HEK293 (cell line): ENCODE measurements around the gene PSD4.

Source experiments
- CTCF ChIA-PET: fragments of 350-600 bp; formaldehyde crosslinking; extraction: SDS; loops from one replicate; lab custom pipeline; 2021; ENCODE audit warnings: antibody characterized with exemption; lab: Yijun Ruan, JAX
- POLR2A ChIA-PET: fragments of 300-600 bp; formaldehyde crosslinking; extraction: SDS; loops from one replicate; lab custom pipeline; 2020; ENCODE audit warnings: antibody characterized with exemption, inconsistent platforms; lab: Yijun Ruan, JAX
- H3K27ac ChIP-seq: fragments of 200-500 bp; sonication (Bioruptor generic); 2 replicates; pipeline ENCODE4 v1.5.1; 2014; ENCODE audit warnings: low read depth, low read length, control low read depth, inconsistent platforms; ENCODE audit errors: extremely low read depth
- H3K36me3 ChIP-seq, 2 experiments: fragments of 200-500 bp in 1 of 2; sonication (Bioruptor generic) in 1 of 2; 1 replicate in 1 of 2; 2 replicates in 1 of 2; pipeline ENCODE4 v1.5.1; 2014 to 2017; ENCODE audit warnings: inconsistent platforms in 2 of 2, low read length in 2 of 2; ENCODE audit not compliant: control insufficient read depth in 2 of 2, insufficient read depth in 1 of 2
- H3K4me1 ChIP-seq: fragments of 200-500 bp; sonication (Bioruptor generic); 2 replicates; pipeline ENCODE4 v1.5.1; 2014; ENCODE audit warnings: mild to moderate bottlenecking, low read length, inconsistent platforms; ENCODE audit not compliant: control insufficient read depth, insufficient read depth
- H3K4me3 ChIP-seq: 2 replicates; pipeline ENCODE4 v1.5.1; 2011; ENCODE audit warnings: low read depth, mild to moderate bottlenecking, control low read depth, low read length, moderate library complexity
- H3K9me3 ChIP-seq: fragments of 200-500 bp; sonication (Bioruptor generic); 2 replicates; pipeline ENCODE4 v1.5.1; 2014; ENCODE audit warnings: low read depth, low read length, inconsistent platforms; ENCODE audit not compliant: control insufficient read depth, insufficient read depth
- CTCF ChIP-seq: fragments of 450-650 bp; formaldehyde crosslinking; IDR thresholded peaks from 2 replicates; pipeline ENCODE4 v1.5.1; 2016; ENCODE audit warnings: missing biosample characterization, missing genetic modification characterization
- HIC1 ChIP-seq: fragments of 450-650 bp; formaldehyde crosslinking; IDR thresholded peaks from 2 replicates; pipeline ENCODE4 v1.5.1; 2016; ENCODE audit warnings: missing biosample characterization, missing genetic modification characterization
- KLF1 ChIP-seq: fragments of 450-650 bp; formaldehyde crosslinking; IDR thresholded peaks from 2 replicates; pipeline ENCODE4 v1.5.1; 2016; ENCODE audit warnings: missing biosample characterization, missing genetic modification characterization
- KLF10 ChIP-seq: fragments of 450-650 bp; IDR thresholded peaks from 2 replicates; pipeline ENCODE4 v1.5.1; 2018; ENCODE audit warnings: missing biosample characterization, mild to moderate bottlenecking, missing genetic modification characterization
- KLF8 ChIP-seq: fragments of 450-650 bp; formaldehyde crosslinking; IDR thresholded peaks from 2 replicates; pipeline ENCODE4 v1.5.1; 2016; ENCODE audit warnings: missing biosample characterization, missing genetic modification characterization
- PRDM10 ChIP-seq: fragments of 450-650 bp; formaldehyde crosslinking; IDR thresholded peaks from 2 replicates; pipeline ENCODE4 v1.5.1; 2016; ENCODE audit warnings: missing biosample characterization, missing genetic modification characterization
- SCRT2 ChIP-seq: fragments of 450-650 bp; formaldehyde crosslinking; IDR thresholded peaks from 2 replicates; pipeline ENCODE4 v1.5.1; 2016; ENCODE audit warnings: missing biosample characterization, missing genetic modification characterization
- TSHZ1 ChIP-seq: fragments of 450-650 bp; formaldehyde crosslinking; IDR thresholded peaks from 2 replicates; pipeline ENCODE4 v1.5.1; 2016; ENCODE audit warnings: missing biosample characterization, missing genetic modification characterization, borderline replicate concordance
- YY1 ChIP-seq: fragments of 450-650 bp; formaldehyde crosslinking; IDR thresholded peaks from 2 replicates; pipeline ENCODE4 v1.5.1; 2018; ENCODE audit warnings: missing biosample characterization, missing genetic modification characterization
- ZFHX2 ChIP-seq: fragments of 450-650 bp; formaldehyde crosslinking; conservative IDR thresholded peaks from 2 replicates; pipeline ENCODE4 v1.5.1; 2016; ENCODE audit warnings: missing biosample characterization, missing genetic modification characterization
- ZNF184 ChIP-seq: fragments of 450-650 bp; IDR thresholded peaks from 2 replicates; pipeline ENCODE4 v1.5.1; 2018; ENCODE audit warnings: missing biosample characterization, mild to moderate bottlenecking, missing genetic modification characterization
- ZNF449 ChIP-seq: fragments of 450-650 bp; formaldehyde crosslinking; IDR thresholded peaks from 2 replicates; pipeline ENCODE4 v1.5.1; 2017; ENCODE audit warnings: missing biosample characterization, mild to moderate bottlenecking, missing genetic modification characterization, moderate library complexity
- ZNF785 ChIP-seq: fragments of 450-650 bp; formaldehyde crosslinking; IDR thresholded peaks from 2 replicates; pipeline ENCODE4 v1.5.1; 2016; ENCODE audit warnings: missing biosample characterization, missing genetic modification characterization
- TF ChIP-seq, protein P1 (sequence below): fragments of 450-650 bp; formaldehyde crosslinking; optimal IDR thresholded peaks from 2 replicates; pipeline ENCODE3; 2016; ENCODE audit warnings: missing biosample characterization, mild to moderate bottlenecking, missing genetic modification characterization
- TF ChIP-seq, protein P2 (sequence below): fragments of 450-650 bp; formaldehyde crosslinking; IDR thresholded peaks from 2 replicates; pipeline ENCODE4 v1.5.1; 2016; ENCODE audit warnings: missing biosample characterization, missing genetic modification characterization
- TF ChIP-seq, protein P3 (sequence below): fragments of 450-650 bp; formaldehyde crosslinking; IDR thresholded peaks from 2 replicates; pipeline ENCODE4 v1.5.1; 2016; ENCODE audit warnings: missing biosample characterization, missing genetic modification characterization

PSD4 gene

DNA sequence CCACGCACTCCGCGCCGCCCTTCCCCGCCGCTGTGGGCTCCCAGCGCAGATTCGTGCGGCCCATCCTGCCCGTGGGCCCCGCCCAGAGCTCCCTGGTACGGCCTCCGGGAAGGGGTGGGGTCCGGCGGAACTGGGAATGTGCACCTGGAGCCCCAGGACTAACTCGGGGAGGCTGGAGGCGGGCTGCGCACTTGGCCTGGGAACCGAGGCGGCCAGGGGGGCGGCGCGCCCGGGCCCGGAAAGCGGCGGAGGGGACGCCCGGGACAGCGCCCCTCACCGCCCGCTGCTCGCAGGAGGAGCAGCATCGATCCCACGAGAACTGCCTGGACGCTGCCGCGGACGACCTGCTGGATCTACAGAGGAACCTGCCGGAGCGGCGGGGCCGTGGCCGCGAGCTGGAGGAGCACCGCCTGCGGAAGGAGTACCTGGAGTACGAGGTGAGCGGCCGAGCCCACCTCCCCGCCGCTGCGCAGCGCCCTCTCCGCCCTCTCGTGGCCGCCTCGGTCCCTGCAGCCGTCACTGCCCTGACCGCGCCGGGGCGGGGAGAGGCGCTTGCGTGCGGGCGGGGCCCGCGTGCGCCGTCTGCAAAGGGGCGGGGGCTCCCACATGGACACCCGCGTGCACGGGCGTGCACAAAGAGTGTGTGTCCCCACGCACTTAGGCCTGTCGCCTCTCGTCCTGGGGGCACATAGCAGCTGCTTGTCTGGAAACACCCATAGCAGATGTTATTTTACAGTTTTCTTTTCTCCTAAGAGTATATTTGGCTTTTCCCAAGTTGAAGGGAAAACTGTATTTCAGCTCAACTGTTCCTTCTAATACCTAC lies 25.2 kb downstream of the PSD4 start:
- no peaks in the 10 kb centered on the region for H3K9me3 ChIP-seq
- no peaks in the 10 kb centered on the region for H3K36me3 ChIP-seq
- no peaks in the 10 kb centered on the region for H3K4me1 ChIP-seq
- H3K27ac ChIP-seq: peak overlapping the region; percentile 66; the same call in 1 of the 2 replicates
- CTCF ChIA-PET: interaction anchor here (0.5 to 11.8 kb wide), 58 partner anchors 8 to 567 kb away, joined by 3 to 177 read pairs (median 4); partner anchors contain the start of genes IL36RN and PAX8
- H3K4me3 ChIP-seq: peak overlapping the region; percentile 75
- POLR2A ChIA-PET: interaction anchor here (0.9 to 1.2 kb wide), 3 partner anchors 41 to 58 kb away, joined by 3 to 4 read pairs (median 3); no protein-coding TSS in a partner anchor
- TF ChIP-seq YY1: 0 out of 2 replicates have a peak, but pooled peaks have one; percentile 32
- TF ChIP-seq, protein P1, sequence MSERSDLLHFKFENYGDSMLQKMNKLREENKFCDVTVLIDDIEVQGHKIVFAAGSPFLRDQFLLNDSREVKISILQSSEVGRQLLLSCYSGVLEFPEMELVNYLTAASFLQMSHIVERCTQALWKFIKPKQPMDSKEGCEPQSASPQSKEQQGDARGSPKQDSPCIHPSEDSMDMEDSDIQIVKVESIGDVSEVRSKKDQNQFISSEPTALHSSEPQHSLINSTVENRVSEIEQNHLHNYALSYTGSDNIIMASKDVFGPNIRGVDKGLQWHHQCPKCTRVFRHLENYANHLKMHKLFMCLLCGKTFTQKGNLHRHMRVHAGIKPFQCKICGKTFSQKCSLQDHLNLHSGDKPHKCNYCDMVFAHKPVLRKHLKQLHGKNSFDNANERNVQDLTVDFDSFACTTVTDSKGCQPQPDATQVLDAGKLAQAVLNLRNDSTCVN (tag by site-specific recombination): peak; percentile 89
- no peak for TF ChIP-seq ZNF785 (tag by site-specific recombination)
- peak; percentile 49; the same call in 1 of the 2 replicates for TF ChIP-seq SCRT2 (tag by site-specific recombination)
- TF ChIP-seq ZFHX2: peak; percentile 54
- TF ChIP-seq KLF1: 0 out of 2 replicates have a peak, but pooled peaks have one; percentile 22
- no peak for TF ChIP-seq TSHZ1
- TF ChIP-seq, protein P2, sequence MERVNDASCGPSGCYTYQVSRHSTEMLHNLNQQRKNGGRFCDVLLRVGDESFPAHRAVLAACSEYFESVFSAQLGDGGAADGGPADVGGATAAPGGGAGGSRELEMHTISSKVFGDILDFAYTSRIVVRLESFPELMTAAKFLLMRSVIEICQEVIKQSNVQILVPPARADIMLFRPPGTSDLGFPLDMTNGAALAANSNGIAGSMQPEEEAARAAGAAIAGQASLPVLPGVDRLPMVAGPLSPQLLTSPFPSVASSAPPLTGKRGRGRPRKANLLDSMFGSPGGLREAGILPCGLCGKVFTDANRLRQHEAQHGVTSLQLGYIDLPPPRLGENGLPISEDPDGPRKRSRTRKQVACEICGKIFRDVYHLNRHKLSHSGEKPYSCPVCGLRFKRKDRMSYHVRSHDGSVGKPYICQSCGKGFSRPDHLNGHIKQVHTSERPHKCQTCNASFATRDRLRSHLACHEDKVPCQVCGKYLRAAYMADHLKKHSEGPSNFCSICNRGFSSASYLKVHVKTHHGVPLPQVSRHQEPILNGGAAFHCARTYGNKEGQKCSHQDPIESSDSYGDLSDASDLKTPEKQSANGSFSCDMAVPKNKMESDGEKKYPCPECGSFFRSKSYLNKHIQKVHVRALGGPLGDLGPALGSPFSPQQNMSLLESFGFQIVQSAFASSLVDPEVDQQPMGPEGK (tag by site-specific recombination): peak; percentile 47
- TF ChIP-seq PRDM10 (tag by site-specific recombination): peak; percentile 55
- TF ChIP-seq CTCF (tag by site-specific recombination): peak; percentile 99
- TF ChIP-seq KLF8 (tag by site-specific recombination): peak; percentile 76; the same call in 1 of the 2 replicates
- TF ChIP-seq, protein P3, sequence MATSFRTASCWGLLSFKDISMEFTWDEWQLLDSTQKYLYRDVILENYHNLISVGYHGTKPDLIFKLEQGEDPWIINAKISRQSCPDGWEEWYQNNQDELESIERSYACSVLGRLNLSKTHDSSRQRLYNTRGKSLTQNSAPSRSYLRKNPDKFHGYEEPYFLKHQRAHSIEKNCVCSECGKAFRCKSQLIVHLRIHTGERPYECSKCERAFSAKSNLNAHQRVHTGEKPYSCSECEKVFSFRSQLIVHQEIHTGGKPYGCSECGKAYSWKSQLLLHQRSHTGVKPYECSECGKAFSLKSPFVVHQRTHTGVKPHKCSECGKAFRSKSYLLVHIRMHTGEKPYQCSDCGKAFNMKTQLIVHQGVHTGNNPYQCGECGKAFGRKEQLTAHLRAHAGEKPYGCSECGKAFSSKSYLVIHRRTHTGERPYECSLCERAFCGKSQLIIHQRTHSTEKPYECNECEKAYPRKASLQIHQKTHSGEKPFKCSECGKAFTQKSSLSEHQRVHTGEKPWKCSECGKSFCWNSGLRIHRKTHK (tag by site-specific recombination): no peak
- TF ChIP-seq ZNF449: 0 out of 2 replicates have a peak, but pooled peaks have one; percentile 33
- no peak for TF ChIP-seq ZNF184 (tag by site-specific recombination)
- TF ChIP-seq KLF10 (tag by site-specific recombination): 0 out of 2 replicates have a peak, but pooled peaks have one; percentile 41
- TF ChIP-seq HIC1 (tag by site-specific recombination): 0 out of 2 replicates have a peak, but pooled peaks have one; percentile 1
